ENCODE measurements around the gene CETN3. TPM values are rescaled to one million over a fixed set of nuclear protein-coding genes. Genes with fewer than 3 reads are reported as not detected.
A peak's percentile ranks its signal among the peaks of the same experiment; 100 is the strongest.

CETN3 gene
- 71.5 and 81.0 TPM in 2 replicates for polyA plus RNA-seq (2014; cell fraction: cytosol; rRNA removed)
- 45.3 and 51.9 TPM in 2 replicates for polyA plus RNA-seq (2014; cell fraction: nucleus; rRNA removed)

- DNase-seq (ENCODE audit: low spot score), result peak; percentile 97
These were observed at the start of gene CETN3 for GRCh38 chr5:90409318-90410177. CETN3 (minus strand) TSS chr5:90409756; CDS start chr5:90409661, 95 bp downstream.

DNA sequence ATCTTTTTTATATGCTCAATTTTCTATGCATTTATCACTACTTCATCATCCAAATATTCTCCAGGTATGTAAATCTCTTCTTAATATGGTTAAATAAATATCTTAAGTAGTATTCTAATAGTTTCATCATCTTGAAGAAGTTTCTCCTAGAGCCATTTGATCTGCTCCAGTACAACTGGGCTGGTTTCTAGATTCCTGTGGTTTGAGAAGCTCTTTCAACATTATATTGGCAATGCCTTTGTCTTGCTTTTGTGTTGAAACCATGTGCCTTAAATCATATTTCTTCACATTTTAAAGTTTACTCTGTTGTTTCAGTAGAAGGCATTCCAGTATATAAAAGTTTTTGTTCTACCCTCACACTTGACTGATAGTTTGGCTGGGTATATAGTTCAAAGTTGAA, 37.4 kb upstream of the CETN3 start:
- no peak for DNase-seq (ENCODE audit: low spot score)

DNA sequence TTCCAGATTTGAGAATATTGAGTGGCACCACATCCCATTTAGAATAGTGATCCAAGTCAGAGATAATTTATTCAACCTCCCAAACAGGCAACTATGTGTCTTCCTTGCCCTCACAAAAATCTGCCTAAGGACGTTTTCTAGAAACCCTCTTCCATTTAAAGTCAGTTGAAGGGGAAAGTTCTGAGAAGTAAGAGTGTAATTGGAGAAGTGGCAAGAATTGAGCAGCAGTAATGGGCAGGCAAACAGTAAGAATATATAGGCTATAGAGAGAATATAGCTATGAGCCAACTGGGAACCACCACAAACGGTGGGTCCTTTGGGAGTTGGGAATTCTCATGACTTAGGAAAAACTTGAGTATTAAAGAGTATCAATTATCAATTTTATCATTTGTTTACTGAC, 31.1 kb upstream of the CETN3 start:
- no peak for DNase-seq (ENCODE audit: low spot score)

DNA sequence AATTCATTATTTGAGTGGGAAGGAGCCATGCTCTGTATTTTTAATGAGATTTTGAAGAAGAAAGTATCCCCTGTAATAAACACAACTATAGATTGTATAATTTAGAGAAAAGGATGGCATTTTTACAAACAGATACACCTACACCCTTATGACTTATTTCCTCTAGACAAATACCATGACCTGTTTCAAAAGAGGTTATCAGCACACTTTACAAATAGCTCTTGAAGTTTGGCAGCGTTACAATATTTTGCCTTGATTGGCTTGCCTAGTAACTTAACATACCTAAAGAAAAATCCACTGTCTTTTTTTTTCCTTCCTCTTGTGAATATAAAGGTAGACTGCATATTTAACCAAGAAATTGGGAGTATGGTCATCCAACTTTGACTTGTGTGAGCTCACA, 28.5 kb upstream of the CETN3 start:
- DNase-seq (ENCODE audit: low spot score), result no peak

- DNase-seq (ENCODE audit: low spot score), result peak; percentile 78
These were observed 28.1 kb upstream of the CETN3 start for GRCh38 chr5:90437663-90438062.

DNA sequence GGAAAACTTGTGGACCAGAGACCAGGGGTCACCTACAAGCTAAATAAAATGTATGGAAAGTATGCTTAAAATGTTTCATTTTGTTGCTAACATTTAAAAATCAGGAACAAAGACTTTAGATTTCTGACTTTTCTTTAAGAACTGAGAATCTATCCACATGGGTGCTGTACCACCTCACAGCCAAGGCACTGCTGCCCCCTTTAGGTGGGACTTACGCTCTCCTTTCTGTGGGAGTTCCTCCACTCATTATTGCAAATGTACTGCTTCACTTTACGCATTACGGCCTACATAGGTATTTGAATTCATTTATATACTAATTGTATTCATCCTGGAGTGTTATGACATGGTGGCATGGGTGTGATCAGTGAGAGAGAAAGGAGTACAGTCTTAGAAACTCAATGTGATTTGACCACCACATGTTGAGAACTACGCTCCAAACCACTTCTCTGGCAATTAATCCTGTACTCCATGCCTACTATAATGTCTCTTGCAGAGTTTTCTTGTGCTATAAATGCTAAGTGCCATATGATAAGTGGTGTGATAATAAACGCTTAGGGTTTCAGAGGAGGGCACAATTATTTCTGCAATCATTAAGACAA, 24.7 kb upstream of the CETN3 start:
- DNase-seq (ENCODE audit: low spot score), result peak; percentile 51

GRCh38 chr5:90424245-90424644, 14.7 kb upstream of the CETN3 start:
- no peak for DNase-seq (ENCODE audit: low spot score)

- peak; percentile 21 for DNase-seq (ENCODE audit: low spot score)
These were observed 11.6 kb upstream of the CETN3 start for GRCh38 chr5:90421136-90421535.

DNA sequence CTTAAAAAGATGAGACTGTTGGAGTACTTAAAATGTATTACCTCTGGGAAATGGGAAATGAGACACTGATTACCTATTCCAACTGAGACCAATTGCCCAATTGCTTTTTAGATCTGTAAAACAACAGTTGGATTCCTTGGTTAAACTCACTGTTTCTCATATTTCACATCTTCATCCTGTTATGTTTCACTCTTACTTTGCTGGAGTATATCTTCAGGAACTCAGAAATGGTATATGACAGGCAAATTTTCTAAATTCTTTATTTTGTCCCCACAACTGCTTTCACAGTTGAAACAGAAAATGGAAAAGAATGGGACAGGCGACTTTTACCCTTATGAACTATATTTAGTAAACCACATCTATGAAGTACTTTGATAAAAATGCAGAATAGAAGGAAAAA, 8.7 kb upstream of the CETN3 start:
- no peak for DNase-seq (ENCODE audit: low spot score)

DNA sequence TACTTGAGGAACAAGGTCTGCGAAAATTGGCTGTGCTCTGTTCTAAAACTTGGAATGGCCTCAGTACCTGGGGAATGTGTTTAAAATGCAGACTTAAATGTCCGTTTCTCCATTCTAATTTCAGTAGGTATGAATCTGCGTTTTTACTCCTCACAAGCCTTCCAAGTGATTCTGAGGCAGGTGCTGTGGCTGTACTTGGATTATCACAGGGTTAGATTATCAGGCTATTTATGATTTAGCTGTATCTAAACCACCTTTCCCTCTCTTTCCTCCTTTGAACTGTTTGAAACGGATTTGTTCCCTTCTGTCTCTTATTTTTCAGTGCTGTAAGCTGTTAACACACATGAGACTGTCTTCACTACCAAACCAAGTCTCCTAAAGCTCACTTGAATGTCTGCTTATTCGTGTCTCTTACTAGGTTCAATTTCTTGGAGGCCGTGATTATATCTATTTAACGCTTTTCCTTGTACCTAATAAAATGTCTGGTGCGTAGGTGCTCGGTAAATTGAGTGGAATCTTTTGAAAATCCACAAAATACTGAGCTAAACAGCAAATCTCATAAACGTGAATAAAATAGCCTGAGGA, 714 bp upstream of the CETN3 start:
- DNase-seq (ENCODE audit: low spot score), result no peak

GRCh38 chr5:90408571-90409317, 812 bp downstream of the CETN3 start:
- DNase-seq (ENCODE audit: low spot score), result no peak

DNA sequence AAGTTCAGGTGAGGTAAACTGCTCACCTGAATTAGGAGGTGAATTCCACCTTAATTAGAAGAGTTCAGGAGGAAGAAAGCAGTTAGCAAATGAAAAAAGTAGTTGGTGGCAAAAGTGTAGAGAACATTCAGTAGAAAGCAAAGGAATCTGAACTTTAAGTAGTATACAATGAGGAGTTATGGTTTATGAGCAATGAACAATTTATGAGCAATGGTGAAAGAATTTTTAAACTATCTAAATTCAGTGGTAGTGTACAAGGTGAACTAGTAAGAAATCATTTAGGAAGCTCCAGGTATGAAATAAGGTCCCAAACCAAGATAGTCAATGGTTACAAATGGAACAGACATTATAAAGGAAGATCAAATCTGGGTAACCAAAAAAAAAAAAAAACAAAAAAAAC, 3.1 kb downstream of the CETN3 start:
- DNase-seq (ENCODE audit: low spot score), result no peak

DNA sequence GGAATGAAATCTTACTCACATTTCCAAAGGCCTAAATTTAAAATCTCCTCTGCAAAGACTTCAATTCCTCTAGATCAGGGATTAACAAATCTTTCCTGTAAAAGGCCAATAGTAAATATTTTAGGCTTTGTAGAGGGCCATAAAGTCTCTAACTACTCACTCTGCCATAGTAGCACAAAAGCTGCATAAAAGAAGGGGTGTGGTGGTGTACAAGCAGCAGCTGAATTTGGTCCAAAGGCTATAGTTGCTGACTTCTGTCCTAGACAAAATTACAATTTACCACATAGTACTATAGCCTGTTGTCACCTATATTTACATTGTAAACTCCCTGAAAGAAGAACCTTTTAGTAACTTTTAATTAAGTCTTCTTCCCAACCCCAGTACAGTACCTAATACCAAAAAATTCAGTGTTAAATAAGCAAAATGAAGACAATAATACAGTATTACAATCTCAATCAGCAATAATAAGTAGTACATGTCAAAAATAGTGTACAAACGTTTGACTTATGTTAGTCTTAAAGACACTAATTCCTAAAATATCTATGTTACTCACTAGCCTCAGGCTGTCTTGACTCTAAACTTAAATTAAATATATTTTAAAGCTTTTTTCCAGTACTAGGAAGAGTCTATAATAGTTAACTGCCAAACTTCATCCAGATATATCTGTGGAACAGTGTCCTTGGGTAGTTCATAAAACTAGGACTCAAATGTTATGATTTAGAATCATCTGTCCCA, 6.9 kb downstream of the CETN3 start:
- no peak for DNase-seq (ENCODE audit: low spot score)

GRCh38 chr5:90399251-90399650, 10.3 kb downstream of the CETN3 start:
- no peak for DNase-seq (ENCODE audit: low spot score)

DNA sequence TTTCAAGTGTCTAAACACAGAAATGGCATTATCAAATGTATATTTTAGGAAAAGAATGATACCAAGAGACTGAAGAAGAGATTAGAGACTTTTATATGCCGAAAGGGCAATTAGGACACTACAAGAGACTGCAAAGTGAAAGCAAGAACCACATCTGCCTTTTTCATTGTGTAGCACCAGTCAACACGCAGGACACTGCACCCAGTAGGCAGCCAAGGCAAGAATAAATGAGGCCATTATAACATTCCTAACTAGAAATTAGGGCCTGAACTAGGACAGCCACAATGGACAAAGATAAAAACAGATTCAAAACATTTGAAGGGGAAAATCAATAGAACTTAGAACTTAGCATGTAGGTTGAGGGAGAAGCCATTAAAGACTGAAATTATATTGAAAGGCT, 10.8 kb downstream of the CETN3 start:
- no peak for DNase-seq (ENCODE audit: low spot score)

DNA sequence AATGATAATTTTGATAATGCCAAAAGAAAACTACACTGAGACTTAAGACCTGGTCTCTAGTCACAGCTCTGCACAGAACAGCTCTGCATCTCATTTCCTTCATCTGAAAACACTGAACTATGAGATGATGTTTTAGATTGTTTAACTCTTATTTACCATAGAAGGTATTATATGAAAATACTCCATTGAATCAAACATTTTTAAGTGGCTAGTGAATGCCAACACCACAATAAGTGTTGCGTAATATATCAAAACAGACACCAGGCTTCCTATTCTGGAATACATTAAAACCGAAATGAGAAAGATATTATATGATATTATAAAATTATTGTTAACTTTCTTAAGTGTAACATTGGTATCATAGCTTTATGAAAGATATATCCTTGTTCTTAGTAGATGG, 14.6 kb downstream of the CETN3 start:
- no peak for DNase-seq (ENCODE audit: low spot score)

DNA sequence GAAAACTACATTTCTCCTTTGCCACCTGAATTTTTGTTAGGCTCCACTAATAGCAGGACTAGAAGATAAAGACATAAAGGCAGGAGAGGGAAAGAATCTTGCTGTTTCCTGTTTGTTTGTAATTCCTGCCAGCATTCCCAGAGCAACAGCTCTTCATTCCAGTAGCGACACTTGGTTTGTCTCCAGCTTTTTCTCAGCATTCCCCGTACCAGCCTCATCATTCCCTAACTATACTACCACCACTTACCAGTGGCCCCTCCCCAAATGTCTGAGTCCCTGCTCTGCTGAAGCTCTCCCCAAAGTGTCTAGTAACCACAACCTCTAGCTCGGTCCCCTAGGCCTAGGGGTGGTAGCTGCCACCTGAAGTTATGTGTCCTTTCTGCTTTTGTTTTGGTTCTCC, 18.6 kb downstream of the CETN3 start:
- no peak for DNase-seq (ENCODE audit: low spot score)

DNA sequence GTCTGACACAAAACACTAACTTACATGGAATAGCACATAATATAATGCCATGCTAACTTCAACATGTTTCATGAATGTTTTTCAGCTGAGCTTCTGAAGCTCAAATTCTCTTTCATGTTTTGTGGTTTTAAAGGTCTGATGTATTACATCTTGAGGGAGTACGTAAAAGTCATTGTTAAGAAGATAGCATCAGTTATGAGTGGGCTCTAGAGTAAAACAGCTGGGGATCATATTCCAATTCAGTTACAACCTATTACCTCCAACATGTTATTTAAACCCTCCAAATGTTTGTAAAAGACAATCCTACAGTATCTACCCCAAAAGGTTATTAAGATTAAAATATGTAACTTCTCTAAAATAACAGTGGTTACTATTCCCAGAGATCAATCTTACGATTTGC, 19.2 kb downstream of the CETN3 start:
- no peak for DNase-seq (ENCODE audit: low spot score)

DNA sequence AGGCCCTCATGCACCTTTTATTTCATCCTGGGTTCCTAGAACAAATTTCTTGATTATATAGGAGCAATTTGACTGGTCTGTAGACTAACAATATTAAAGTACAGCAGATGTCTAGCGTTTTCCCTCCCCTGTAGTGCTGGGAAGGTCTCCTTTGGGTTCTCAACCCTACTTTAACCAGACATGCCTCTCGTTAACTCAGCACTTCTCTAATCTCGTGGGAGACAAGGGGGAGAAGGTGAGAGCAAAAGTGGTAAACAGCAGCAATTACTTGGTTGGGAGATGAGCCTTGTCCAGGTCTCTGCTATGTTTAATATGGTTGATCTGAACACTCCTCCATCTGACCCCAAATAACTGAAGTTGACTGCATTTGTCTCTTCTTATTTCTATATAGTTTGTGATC, 22.0 kb downstream of the CETN3 start:
- no peak for DNase-seq (ENCODE audit: low spot score)

DNA sequence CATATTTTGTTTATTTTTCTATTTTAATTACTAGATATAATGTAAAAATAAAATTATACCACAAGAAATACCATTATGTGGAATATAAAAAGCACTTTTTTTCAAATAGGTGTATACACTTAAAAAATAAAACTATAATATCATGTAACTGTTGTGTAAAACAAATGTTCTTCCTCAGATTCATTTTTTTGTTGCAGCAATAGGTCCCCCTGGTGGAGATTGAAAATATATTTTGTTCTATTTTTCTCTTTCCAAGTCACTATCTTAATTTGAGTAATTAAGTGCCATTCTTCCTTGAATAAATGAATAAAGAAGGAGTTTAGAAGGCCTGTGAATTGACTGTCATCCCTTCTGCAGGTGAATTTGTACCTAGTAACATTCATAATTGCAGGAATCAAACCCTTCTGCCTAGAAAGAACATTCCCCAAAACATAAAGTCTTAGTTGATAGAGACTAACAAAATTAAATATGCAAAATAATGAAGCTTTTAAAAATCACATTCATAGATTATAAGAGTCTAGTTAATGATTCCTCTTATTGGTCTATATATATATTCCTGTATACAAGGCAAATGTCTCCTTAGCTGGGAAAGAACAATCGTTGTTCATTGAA, 23.4 kb downstream of the CETN3 start:
- DNase-seq (ENCODE audit: low spot score), result peak; percentile 42

GRCh38 chr5:90384389-90384788, 25.2 kb downstream of the CETN3 start:
- DNase-seq (ENCODE audit: low spot score), result no peak

Data from SK-N-DZ (cell line).